HG03064 (cell line): ENCODE data around the gene CSF3.
"Not testable (repeated sequence)": the region's sequence is repeated elsewhere in the genome, so short reads cannot be mapped to it uniquely, and the experiment has no call there.

ENCODE experiments used
- ATAC-seq: cut with Tn5 transposase; IDR thresholded peaks from one replicate; pipeline ENCODE4 v1.9.1; 2021; ENCODE audit warnings: low read depth; ENCODE audit not compliant: unreplicated experiment

Gene CSF3

GRCh38 chr17:39996800-39997199 is 18.4 kb upstream of the CSF3 start:
- ATAC-seq: no peak

- no peak for ATAC-seq
These were observed 17.7 kb upstream of the CSF3 start for GRCh38 chr17:39997543-39997942.

- ATAC-seq: no peak
These were observed 16.2 kb upstream of the CSF3 start for GRCh38 chr17:39999067-39999466.

GRCh38 chr17:40000161-40000560 is 15.1 kb upstream of the CSF3 start:
- ATAC-seq: no peak

GRCh38 chr17:40001335-40001734 is 13.9 kb upstream of the CSF3 start:
- not testable (repeated sequence) for ATAC-seq

GRCh38 chr17:40004072-40004471 is 11.2 kb upstream of the CSF3 start:
- no peak for ATAC-seq

- no peak for ATAC-seq
These were observed 10.5 kb upstream of the CSF3 start for GRCh38 chr17:40004712-40005111.

GRCh38 chr17:40005520-40005919 is 9.7 kb upstream of the CSF3 start:
- no peak for ATAC-seq

GRCh38 chr17:40010946-40011500 is 4.2 kb upstream of the CSF3 start:
- ATAC-seq: not testable (repeated sequence)

- ATAC-seq: not testable (repeated sequence)
These were observed 3.1 kb upstream of the CSF3 start for GRCh38 chr17:40012017-40012647.

GRCh38 chr17:40014375-40014980 is 762 bp upstream of the CSF3 start:
- ATAC-seq: no peak

- no peak for ATAC-seq
These were observed 1.1 kb downstream of the CSF3 start for GRCh38 chr17:40015998-40016985.

- ATAC-seq: no peak
These were observed 2.3 kb downstream of the CSF3 start for GRCh38 chr17:40017422-40018080.

- no peak for ATAC-seq
These were observed 3.2 kb downstream of the CSF3 start for GRCh38 chr17:40018211-40019121.

- ATAC-seq: no peak
These were observed 4.1 kb downstream of the CSF3 start for GRCh38 chr17:40019140-40019991.

- ATAC-seq: no peak
These were observed 4.9 kb downstream of the CSF3 start for GRCh38 chr17:40020146-40020545.

GRCh38 chr17:40021451-40021971 is 6.3 kb downstream of the CSF3 start:
- ATAC-seq: no peak

GRCh38 chr17:40022497-40022896 is 7.3 kb downstream of the CSF3 start:
- no peak for ATAC-seq
